Endothelial cell of umbilical vein (primary cell): ENCODE measurements around the gene SLC35A4. TPM values are rescaled to one million over a fixed set of nuclear protein-coding genes. Genes with fewer than 3 reads are reported as not detected.
A peak's percentile ranks its signal among the peaks of the same experiment; 100 is the strongest.
"Not testable (repeated sequence)": the region's sequence is repeated elsewhere in the genome, so short reads cannot be mapped to it uniquely, and the experiment has no call there.

Experiments
- BruUV-seq: library from RNA; stranded (reverse); fragments of 400-500 nt; replicated peaks from 2 replicates; lab custom pipeline; 2021; lab: Mats Ljungman, UMichigan
- CTCF ChIA-PET: fragments of 300-600, 350-600 bp; sonication (Branson Sonifier 250); formaldehyde crosslinking; loops from one replicate; lab custom pipeline; 2021; ENCODE audit warnings: antibody characterized with exemption, inconsistent platforms; lab: Charles Lee
- POLR2A ChIA-PET: fragments of 300-600, 350-600 bp; sonication (Branson Sonifier 250); formaldehyde crosslinking; loops from one replicate; lab custom pipeline; 2021; ENCODE audit warnings: antibody characterized with exemption, inconsistent platforms; lab: Charles Lee
- DNase-seq: peaks from one replicate; pipeline ENCODE4 v3.0.0-alpha.2; 2011; ENCODE audit warnings: low read depth, low spot score
- FAIRE-seq: peaks from 2 replicates; lab custom pipeline; 2011; peaks lifted over from hg19 to GRCh38; lab: Jason Lieb, UNC
- H2AFZ ChIP-seq: 2 replicates; pipeline ENCODE4 v1.6.0; 2012; ENCODE audit warnings: low read depth, low read length, control low read depth, inconsistent platforms
- H3K27ac ChIP-seq: 2 replicates; pipeline ENCODE4 v1.5.1; 2011; ENCODE audit warnings: low read depth, mild to moderate bottlenecking, control low read depth, low read length, moderate library complexity; ENCODE audit not compliant: insufficient read depth
- H3K27me3 ChIP-seq, 2 experiments: 2 replicates each; pipeline versions ENCODE4 v1.6.0 to v1.6.1; 2011; ENCODE audit warnings: low read length in 2 of 2, mixed read lengths in 1 of 2; ENCODE audit not compliant: control insufficient read depth in 2 of 2, insufficient read depth in 2 of 2
- H3K36me3 ChIP-seq, 2 experiments: 2 replicates in 1 of 2; 3 replicates in 1 of 2; pipeline ENCODE4 v1.5.1; 2011; ENCODE audit warnings: low read length in 2 of 2, mild to moderate bottlenecking in 1 of 2, moderate library complexity in 1 of 2; ENCODE audit not compliant: control insufficient read depth in 2 of 2, insufficient read depth in 2 of 2; ENCODE audit errors: extremely low read depth in 1 of 2
- H3K4me1 ChIP-seq: 3 replicates; pipeline ENCODE4 v1.5.1; 2011; ENCODE audit warnings: mild to moderate bottlenecking, low read length; ENCODE audit not compliant: control insufficient read depth, insufficient read depth; ENCODE audit errors: extremely low read depth
- H3K4me2 ChIP-seq: 2 replicates; pipeline ENCODE4 v1.6.1; 2011; ENCODE audit warnings: low read length, control low read depth, mixed read lengths; ENCODE audit not compliant: insufficient read depth
- H3K4me3 ChIP-seq, 3 experiments: fragments of 200-600 bp in 1 of 3; sonication (generic), shearing (Covaris generic) in 1 of 3; replicated peaks in 1 of 3; 2 replicates each; pipeline ENCODE4 v1.5.1; 2011 to 2016; ENCODE audit warnings: control low read depth in 3 of 3, low read length in 3 of 3, mild to moderate bottlenecking in 2 of 3, inconsistent platforms in 1 of 3, low read depth in 1 of 3, moderate library complexity in 1 of 3; ENCODE audit not compliant: insufficient read depth in 1 of 3
- H3K79me2 ChIP-seq: 2 replicates; pipeline ENCODE4 v1.6.0; 2012; ENCODE audit warnings: low read length, inconsistent platforms; ENCODE audit not compliant: control insufficient read depth, insufficient read depth
- H3K9ac ChIP-seq: replicated peaks from 2 replicates; pipeline ENCODE3; 2011; ENCODE audit warnings: low read length, control low read depth; ENCODE audit not compliant: insufficient read depth; ENCODE audit errors: extremely low read depth
- H3K9me1 ChIP-seq: replicated peaks from 3 replicates; pipeline ENCODE4 v1.6.0; 2011; ENCODE audit warnings: mild to moderate bottlenecking, low read length; ENCODE audit not compliant: control insufficient read depth, insufficient read depth; ENCODE audit errors: extremely low read depth
- H3K9me3 ChIP-seq: replicated peaks from 2 replicates; pipeline ENCODE4 v1.5.1; 2012; ENCODE audit warnings: low read length, inconsistent platforms; ENCODE audit not compliant: control insufficient read depth, insufficient read depth
- H4K20me1 ChIP-seq: replicated peaks from 2 replicates; pipeline ENCODE3; 2011; ENCODE audit warnings: mild to moderate bottlenecking, low read length; ENCODE audit not compliant: control insufficient read depth, insufficient read depth; ENCODE audit errors: extremely low read depth
- FOS ChIP-seq: IDR thresholded peaks from 2 replicates; pipeline ENCODE4 v1.6.1; 2011; ENCODE audit warnings: mild to moderate bottlenecking, low read length, moderate library complexity, borderline replicate concordance; ENCODE audit not compliant: insufficient read depth
- JUN ChIP-seq: IDR thresholded peaks from 2 replicates; pipeline ENCODE4 v1.6.1; 2011; ENCODE audit warnings: borderline replicate concordance, low read depth; ENCODE audit not compliant: insufficient read length, insufficient read depth
- POLR2AphosphoS5 ChIP-seq: IDR thresholded peaks from 2 replicates; pipeline ENCODE4 v1.6.1; 2012; ENCODE audit warnings: low read depth, mild to moderate bottlenecking, control low read depth, low read length, moderate library complexity; ENCODE audit not compliant: insufficient read depth
- dilution Hi-C: fragments of 300-500 bp; cut with MboI; formaldehyde crosslinking; loops from one replicate; pipeline ENCODE4 v1.15.0; 2019; ENCODE audit warnings: low sequenced_read_pairs; ENCODE audit not compliant: extremely low pct_ligation_motif_present
- intact Hi-C: fragments of 100-400 bp; cut with micrococcal nuclease; formaldehyde crosslinking; loops from one replicate; pipeline ENCODE4 v1.10.0; 2022
- polyA plus RNA-seq, 4 experiments: library from polyadenylated mRNA; depleted of rRNA in 3 of 4; stranded (reverse) in 3 of 4; unstranded in 1 of 4; fragments of >200 nt; gene quantifications; 2 replicates each; pipeline versions ENCODE4 v1.2.1 to v1.2.3, GENCODE V29; 2011 to 2012; ENCODE audit warnings: missing spikeins in 1 of 4
- total RNA-seq: library from RNA; stranded (reverse); gene quantifications from 2 replicates; pipeline ENCODE4 v1.2.3, GENCODE V29; 2021
- TF ChIP-seq, protein P1 (sequence below): IDR thresholded peaks from 2 replicates; pipeline ENCODE4 v1.6.1; 2011; ENCODE audit not compliant: insufficient read depth, insufficient read length

SLC35A4 gene
- total and polyA plus RNA-seq, 2 donors (not counting 3 experiments of a cell fraction or from before 2014, with no cell fraction given), result 65.6 to 118 TPM

- POLR2A ChIA-PET, result no interaction called here
- Histone ChIP-seq H3K27ac (no peak overlapping the region), H3K9ac (no peak overlapping the region), H3K9me3 (no peaks in the 10 kb centered on the region), H3K27me3 (no peaks in the 10 kb centered on the region), H3K4me2 (no peak overlapping the region), H3K4me1 (peaks cover 23% of the 10 kb centered on the region), H3K36me3 (no peaks in the 10 kb centered on the region), H4K20me1 (no peaks in the 10 kb centered on the region), H2AFZ (peak overlapping the region; percentile 27), H3K79me2 (no peaks in the 10 kb centered on the region), H3K4me3 (no peak overlapping the region), H3K9me1 (no peaks in the 10 kb centered on the region)
- FAIRE-seq, result peak; percentile 62
- peak; percentile 17 for DNase-seq
- TF ChIP-seq POLR2AphosphoS5, result no peak
- peak; percentile 13 for TF ChIP-seq JUN
- TF ChIP-seq, protein P1, sequence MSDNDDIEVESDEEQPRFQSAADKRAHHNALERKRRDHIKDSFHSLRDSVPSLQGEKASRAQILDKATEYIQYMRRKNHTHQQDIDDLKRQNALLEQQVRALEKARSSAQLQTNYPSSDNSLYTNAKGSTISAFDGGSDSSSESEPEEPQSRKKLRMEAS, result no peak
- peak; percentile 69 for TF ChIP-seq FOS
- BruUV-seq, result no TSS peak
- intact Hi-C loops (no loop called here), dilution Hi-C loops (no loop called here)
- CTCF ChIA-PET, result no interaction called here
Measured at GRCh38 chr5:140591747-140592372, 27.2 kb downstream of the SLC35A4 start.

DNA sequence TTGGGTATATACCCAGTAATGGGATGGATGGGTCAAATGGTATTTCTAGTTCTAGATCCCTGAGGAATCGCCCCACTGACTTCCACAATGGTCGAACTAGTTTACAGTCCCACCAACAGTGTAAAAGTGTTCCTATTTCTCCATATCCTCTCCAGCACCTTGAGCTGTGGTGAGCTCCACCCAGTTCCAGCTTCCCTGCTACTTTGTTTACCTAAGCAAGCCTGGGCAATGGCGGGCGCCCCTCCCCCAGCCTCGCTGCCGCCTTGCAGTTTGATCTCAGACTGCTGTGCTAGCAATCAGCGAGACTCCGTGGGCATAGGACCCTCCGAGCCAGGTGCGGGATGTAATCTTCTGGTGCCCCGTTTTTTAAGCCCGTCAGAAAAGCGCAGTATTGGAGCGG lies 28.4 kb downstream of the SLC35A4 start:
- not testable (repeated sequence) for H4K20me1 ChIP-seq, BruUV-seq

More for the DNA sequence above, 28.4 kb downstream of the SLC35A4 start:
- H3K9ac ChIP-seq, H3K36me3 ChIP-seq, H2AFZ ChIP-seq, H3K27me3 ChIP-seq, H3K4me2 ChIP-seq, H3K27ac ChIP-seq, CTCF ChIA-PET, H3K79me2 ChIP-seq, POLR2A ChIA-PET, dilution Hi-C loops, H3K9me1 ChIP-seq, intact Hi-C loops, H3K9me3 ChIP-seq, H3K4me3 ChIP-seq, FAIRE-seq, DNase-seq: not testable (repeated sequence)
- peaks cover 23% of the 10 kb centered on the region for H3K4me1 ChIP-seq
